SK-N-SH (cell line): ENCODE data around the gene PARN.

ENCODE experiments used
- CHD2 ChIP-seq: fragments of 150-350 bp; IDR thresholded peaks from 2 replicates; pipeline ENCODE4 v1.6.1; 2018; ENCODE audit warnings: low read length; ENCODE audit not compliant: partially characterized antibody
- CTCF ChIP-seq: fragments of 200-600 bp; sonication (generic); IDR thresholded peaks from 2 replicates; pipeline ENCODE4 v1.6.1; 2017; ENCODE audit warnings: antibody characterized with exemption, mild to moderate bottlenecking, moderate library complexity
- ELF1 ChIP-seq: IDR thresholded peaks from 2 replicates; pipeline ENCODE4 v1.4.0; 2012
- GABPA ChIP-seq: IDR thresholded peaks from 2 replicates; pipeline ENCODE4 v1.4.0; 2012; ENCODE audit warnings: low read depth, mild to moderate bottlenecking
- JUND ChIP-seq: IDR thresholded peaks from 2 replicates; pipeline ENCODE4 v1.4.0; 2012
- MAX ChIP-seq: IDR thresholded peaks from 2 replicates; pipeline ENCODE4 v1.4.0; 2012; ENCODE audit warnings: low read depth
- PBX3 ChIP-seq: IDR thresholded peaks from 2 replicates; pipeline ENCODE4; 2012
- POLR2AphosphoS5 ChIP-seq: IDR thresholded peaks from 2 replicates; pipeline ENCODE4 v1.6.1; 2012; ENCODE audit warnings: low read depth, low read length
- RAD21 ChIP-seq: IDR thresholded peaks from 2 replicates; pipeline ENCODE4 v1.6.1; 2012; ENCODE audit warnings: mild to moderate bottlenecking, low read length
- RXRA ChIP-seq: IDR thresholded peaks from 2 replicates; pipeline ENCODE4 v1.4.0; 2012; ENCODE audit warnings: low read depth, mild to moderate bottlenecking, borderline replicate concordance
- TCF12 ChIP-seq: IDR thresholded peaks from 2 replicates; pipeline ENCODE4 v1.4.0; 2012
- USF1 ChIP-seq: IDR thresholded peaks from 2 replicates; pipeline ENCODE4 v1.4.0; 2012; ENCODE audit warnings: low read depth, borderline replicate concordance
- ZBTB33 ChIP-seq: IDR thresholded peaks from 2 replicates; pipeline ENCODE4 v1.4.0; 2012; ENCODE audit warnings: low read depth, borderline replicate concordance

- TF ChIP-seq CTCF, result no peak
- TF ChIP-seq RAD21, result no peak
- TF ChIP-seq RXRA, result no peak
- no peak for TF ChIP-seq PBX3
- TF ChIP-seq USF1, result no peak
- no peak for TF ChIP-seq CHD2
- TF ChIP-seq POLR2AphosphoS5, result no peak
- no peak for TF ChIP-seq ZBTB33
- no peak for TF ChIP-seq MAX
- TF ChIP-seq ELF1, result no peak
- no peak for TF ChIP-seq GABPA
- no peak for TF ChIP-seq JUND
- no peak for TF ChIP-seq TCF12
These were observed 116.5 kb downstream of the PARN start for GRCh38 chr16:14513389-14514107.
